ENCODE measurements around the gene IFNA1. TPM values are rescaled to one million over a fixed set of nuclear protein-coding genes. Genes with fewer than 3 reads are reported as not detected.

The IFNA1 gene
- total RNA-seq, 1 donor = not detected

GRCh38 chr9:21415493-21416267, 24.6 kb upstream of the IFNA1 start:
- Histone ChIP-seq H3K79me2 (ENCODE audit: insufficient read depth, low read length) (no peaks in the 10 kb centered on the region), H3K36me3 (ENCODE audit: insufficient read depth, low read length) (no peaks in the 10 kb centered on the region), H3K4me3 (ENCODE audit: insufficient read depth, low read length) (no peak overlapping the region), H3K4me2 (ENCODE audit: insufficient read depth, low read length) (no peak overlapping the region), H2AFZ (ENCODE audit: low read length) (no peak overlapping the region), H3K9me3 (ENCODE audit: low read depth, low read length) (no peaks in the 10 kb centered on the region), H3K27ac (ENCODE audit: low read depth, low read length) (no peak overlapping the region), H3K27me3 (ENCODE audit: insufficient read depth, low read length) (peaks cover 20% of the 10 kb centered on the region), H4K20me1 (ENCODE audit: insufficient read depth, low read length) (no peaks in the 10 kb centered on the region), H3K4me1 (ENCODE audit: insufficient read depth, low read length) (no peaks in the 10 kb centered on the region)
- TF ChIP-seq CTCF (IDR thresholded peaks at IDR 0.05; ENCODE audit: extremely low read depth, low read depth, low read length) = no peak
- DNase-seq (ENCODE audit: insufficient read length, low spot score, missing footprints) = no peak

- H3K4me1 ChIP-seq (ENCODE audit: insufficient read depth, low read length) = no peaks in the 10 kb centered on the region
- H3K4me2 ChIP-seq (ENCODE audit: insufficient read depth, low read length) = no peak overlapping the region
- no peak for TF ChIP-seq CTCF (IDR thresholded peaks at IDR 0.05; ENCODE audit: extremely low read depth, low read depth, low read length)
- H3K4me3 ChIP-seq (ENCODE audit: insufficient read depth, low read length) = no peak overlapping the region
- no peaks in the 10 kb centered on the region for H4K20me1 ChIP-seq (ENCODE audit: insufficient read depth, low read length)
- no peak for DNase-seq (ENCODE audit: insufficient read length, low spot score, missing footprints)
- H2AFZ ChIP-seq (ENCODE audit: low read length) = no peak overlapping the region
- H3K27ac ChIP-seq (ENCODE audit: low read depth, low read length) = no peak overlapping the region
- peaks cover 34% of the 10 kb centered on the region for H3K27me3 ChIP-seq (ENCODE audit: insufficient read depth, low read length)
- H3K79me2 ChIP-seq (ENCODE audit: insufficient read depth, low read length) = no peaks in the 10 kb centered on the region
- no peaks in the 10 kb centered on the region for H3K36me3 ChIP-seq (ENCODE audit: insufficient read depth, low read length)
- H3K9me3 ChIP-seq (ENCODE audit: low read depth, low read length) = no peaks in the 10 kb centered on the region
Observed at GRCh38 chr9:21428235-21428634, 12.0 kb upstream of the IFNA1 start.

- no peak overlapping the region for H3K4me2 ChIP-seq (ENCODE audit: insufficient read depth, low read length)
- no peak for TF ChIP-seq CTCF (IDR thresholded peaks at IDR 0.05; ENCODE audit: extremely low read depth, low read depth, low read length)
Observed at GRCh38 chr9:21429191-21429590, 11.0 kb upstream of the IFNA1 start.

GRCh38 chr9:21432672-21433425, 7.4 kb upstream of the IFNA1 start:
- Histone ChIP-seq H2AFZ (ENCODE audit: low read length) (no peak overlapping the region), H3K27ac (ENCODE audit: low read depth, low read length) (no peak overlapping the region), H3K4me2 (ENCODE audit: insufficient read depth, low read length) (no peak overlapping the region), H3K4me3 (ENCODE audit: insufficient read depth, low read length) (no peak overlapping the region), H3K27me3 (ENCODE audit: insufficient read depth, low read length) (peaks cover 18% of the 10 kb centered on the region), H4K20me1 (ENCODE audit: insufficient read depth, low read length) (no peaks in the 10 kb centered on the region), H3K36me3 (ENCODE audit: insufficient read depth, low read length) (no peaks in the 10 kb centered on the region), H3K4me1 (ENCODE audit: insufficient read depth, low read length) (no peaks in the 10 kb centered on the region), H3K9me3 (ENCODE audit: low read depth, low read length) (no peaks in the 10 kb centered on the region), H3K79me2 (ENCODE audit: insufficient read depth, low read length) (no peaks in the 10 kb centered on the region)
- TF ChIP-seq CTCF (IDR thresholded peaks at IDR 0.05; ENCODE audit: extremely low read depth, low read depth, low read length) = no peak
- DNase-seq (ENCODE audit: insufficient read length, low spot score, missing footprints) = no peak

More at GRCh38 chr9:21429191-21429590, 11.0 kb upstream of the IFNA1 start:
- Histone ChIP-seq H3K27ac (ENCODE audit: low read depth, low read length) (no peak overlapping the region), H4K20me1 (ENCODE audit: insufficient read depth, low read length) (no peaks in the 10 kb centered on the region), H3K27me3 (ENCODE audit: insufficient read depth, low read length) (peaks cover 34% of the 10 kb centered on the region), H3K36me3 (ENCODE audit: insufficient read depth, low read length) (no peaks in the 10 kb centered on the region), H3K9me3 (ENCODE audit: low read depth, low read length) (no peaks in the 10 kb centered on the region), H3K79me2 (ENCODE audit: insufficient read depth, low read length) (no peaks in the 10 kb centered on the region), H3K4me3 (ENCODE audit: insufficient read depth, low read length) (no peak overlapping the region), H3K4me1 (ENCODE audit: insufficient read depth, low read length) (no peaks in the 10 kb centered on the region), H2AFZ (ENCODE audit: low read length) (no peak overlapping the region)
- no peak for DNase-seq (ENCODE audit: insufficient read length, low spot score, missing footprints)

Data from osteoblast (primary cell).